NCI-H187 (cell line): ENCODE results near the gene SLC9A5.

ENCODE experiments used
- DNase-seq, 2 experiments: peaks; one replicate each; lab custom pipeline; 2025; lab: John Stamatoyannopoulos, UW

SLC9A5 gene

DNA sequence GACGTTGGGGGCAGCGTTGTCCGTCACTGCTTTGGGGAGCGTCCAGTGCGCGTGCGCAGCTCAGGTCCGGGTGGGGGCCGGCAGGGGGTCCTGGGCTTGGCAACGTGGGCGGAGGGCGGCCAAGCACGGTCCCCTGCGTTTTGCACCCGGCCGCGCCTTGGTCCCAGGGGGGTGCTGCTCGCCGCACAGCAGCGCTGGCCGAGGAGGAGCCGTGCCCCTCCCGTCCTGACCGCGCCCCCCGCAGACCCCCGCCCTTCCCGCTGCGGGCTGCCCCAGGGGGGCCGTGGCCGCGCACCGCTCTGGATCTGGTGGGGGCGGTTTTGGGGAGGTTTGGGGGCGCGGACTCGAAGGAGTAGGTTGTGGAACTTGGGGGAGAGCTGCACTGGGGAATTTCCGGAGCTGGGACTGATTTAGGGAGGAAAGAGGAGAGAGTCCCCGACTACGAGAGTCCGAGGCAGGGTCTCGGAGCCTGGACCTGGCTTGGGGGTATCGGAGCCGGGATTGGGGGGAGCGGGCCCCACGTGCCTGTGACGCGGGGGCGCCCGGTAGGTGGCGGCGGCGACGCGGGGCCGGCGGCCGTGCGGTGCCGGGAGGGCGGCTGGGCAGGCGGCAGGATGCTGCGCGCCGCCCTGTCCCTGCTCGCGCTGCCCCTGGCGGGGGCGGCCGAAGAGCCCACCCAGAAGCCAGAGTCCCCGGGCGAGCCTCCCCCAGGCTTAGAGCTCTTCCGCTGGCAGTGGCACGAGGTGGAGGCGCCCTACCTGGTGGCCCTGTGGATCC, at the start of gene SLC9A5:
Gene SLC9A5 (plus strand): TSS at position 579 of the 777 bp plus-strand sequence. CDS start 36 bp downstream, at position 615.
- DNase-seq, result no peak

DNA sequence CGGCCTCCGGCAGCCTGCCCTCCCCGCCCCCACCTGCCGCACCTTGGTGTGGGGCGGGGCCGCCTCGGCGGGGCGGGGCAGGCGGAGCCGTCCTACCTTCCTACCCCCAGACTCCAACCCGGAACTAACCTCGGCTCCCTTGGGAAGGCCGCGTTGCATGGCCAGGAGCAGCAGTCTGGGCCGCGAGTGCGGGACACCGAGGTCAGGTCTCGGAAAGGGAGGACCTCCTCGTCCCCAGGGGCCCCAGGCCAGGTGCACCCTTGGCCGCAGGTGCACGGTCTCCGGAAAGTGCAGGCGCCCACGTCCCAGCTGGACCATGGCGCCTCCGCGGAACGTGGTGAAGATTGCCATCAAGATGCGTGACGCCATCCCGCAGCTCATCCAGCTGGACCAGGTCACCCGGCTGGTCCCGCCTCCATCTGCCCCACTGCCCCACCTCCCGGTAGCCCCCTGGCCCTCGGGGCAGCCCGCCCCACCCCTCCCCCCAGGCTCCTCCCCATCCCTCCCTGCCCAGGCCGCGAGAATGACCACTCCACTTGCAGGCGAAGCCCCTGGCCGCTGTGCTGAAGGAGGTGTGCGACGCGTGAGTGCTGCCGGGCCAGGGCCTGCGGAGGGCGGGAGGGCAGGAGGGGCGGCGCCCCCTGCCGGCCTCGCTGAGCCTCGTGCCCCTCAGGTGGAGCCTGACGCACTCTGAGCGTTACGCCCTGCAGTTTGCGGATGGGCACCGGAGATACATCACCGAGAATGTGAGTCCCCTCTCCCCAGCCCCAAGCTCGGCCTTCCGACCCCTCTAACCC, 49.6 kb upstream of the SLC9A5 start, which contains the start of gene ELMO3:
Gene ELMO3 (plus strand): TSS at position 121 of the 797 bp plus-strand sequence. CDS start 196 bp downstream, at position 317.
- no peak for DNase-seq

DNA sequence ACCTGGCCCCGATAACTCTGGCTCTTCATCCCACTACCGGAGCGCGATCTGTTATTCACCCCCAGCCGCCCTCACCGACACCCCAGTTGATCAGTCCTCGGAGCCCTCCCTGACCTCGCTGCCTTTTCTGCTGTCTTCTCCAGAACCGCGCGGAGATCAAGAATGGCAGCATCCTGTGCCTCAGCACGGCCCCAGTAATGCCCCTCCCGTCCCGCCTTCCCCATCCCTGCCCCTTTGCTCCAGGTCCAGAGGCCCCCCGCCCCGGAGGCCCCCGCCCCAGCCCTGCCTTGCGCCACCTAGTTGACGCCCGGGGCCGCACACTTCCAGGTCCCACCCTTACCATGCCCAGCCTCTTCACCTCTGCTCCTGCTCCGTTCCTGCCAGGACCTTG, 49.0 kb upstream of the SLC9A5 start:
- no peak for DNase-seq

- no peak for DNase-seq
Observed at GRCh38 chr16:67200491-67200890, 48.3 kb upstream of the SLC9A5 start.

GRCh38 chr16:67201411-67202345, 47.1 kb upstream of the SLC9A5 start:
- no peak for DNase-seq

GRCh38 chr16:67202426-67202825, 46.4 kb upstream of the SLC9A5 start:
- no peak for DNase-seq

DNA sequence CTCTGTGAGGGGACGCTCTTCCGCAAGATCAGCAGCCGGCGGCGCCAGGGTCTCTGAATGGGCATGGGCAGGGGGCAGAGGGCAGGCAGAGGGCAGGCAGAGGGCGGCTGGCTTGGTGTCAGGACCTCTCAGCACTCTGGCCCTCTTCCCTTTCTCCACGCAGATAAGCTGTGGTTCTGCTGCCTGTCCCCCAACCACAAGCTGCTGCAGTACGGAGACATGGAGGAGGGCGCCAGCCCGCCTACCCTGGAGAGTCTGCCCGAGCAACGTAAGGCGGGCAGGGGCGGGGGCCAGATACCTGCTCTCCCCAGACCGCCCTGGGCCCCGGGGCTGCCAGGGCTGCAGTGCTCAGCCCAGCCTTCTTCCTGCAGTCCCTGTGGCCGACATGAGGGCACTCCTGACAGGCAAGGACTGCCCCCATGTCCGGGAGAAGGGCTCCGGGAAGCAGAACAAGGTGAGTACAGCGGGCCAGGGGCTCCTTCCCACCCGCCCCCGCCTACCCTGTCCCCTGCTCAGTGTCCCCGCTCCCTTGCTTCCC, 45.8 kb upstream of the SLC9A5 start:
- DNase-seq, result no peak

- DNase-seq, result no peak
Observed at GRCh38 chr16:67204076-67204475, 44.7 kb upstream of the SLC9A5 start.

DNA sequence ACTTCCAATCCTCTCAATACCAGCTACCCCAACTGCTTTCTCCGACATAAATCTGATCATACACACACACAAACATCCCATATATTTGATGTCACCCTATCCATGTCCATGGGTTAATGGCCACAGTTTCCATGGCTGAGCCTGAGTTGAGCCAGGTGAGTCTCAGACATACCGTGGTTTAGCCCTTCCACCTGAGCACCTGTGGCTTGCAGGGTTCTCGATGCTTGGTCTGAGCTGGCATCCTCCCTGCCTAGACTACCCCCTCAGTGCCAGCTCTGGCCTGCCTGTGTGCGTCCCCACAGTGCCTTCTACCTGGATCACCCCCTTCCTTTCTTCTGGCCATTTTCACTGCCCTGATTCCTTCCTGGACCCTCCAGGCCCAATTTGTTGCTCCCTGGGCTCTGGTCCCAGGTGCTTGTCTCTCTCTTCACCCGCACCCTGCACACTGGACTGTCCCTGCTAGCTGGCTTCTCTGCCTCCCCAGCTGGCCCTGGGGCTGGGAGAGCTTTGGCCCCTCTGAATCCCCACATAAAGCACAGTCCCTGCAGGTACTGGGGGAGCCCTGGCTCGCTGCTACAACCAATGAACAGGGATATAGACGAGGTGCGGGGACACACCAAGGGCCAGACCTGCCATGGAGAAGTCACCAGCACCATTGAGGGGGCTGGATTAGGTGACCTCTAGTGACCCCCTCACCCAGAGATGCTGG, 42.5 kb upstream of the SLC9A5 start:
- DNase-seq, result no peak

DNA sequence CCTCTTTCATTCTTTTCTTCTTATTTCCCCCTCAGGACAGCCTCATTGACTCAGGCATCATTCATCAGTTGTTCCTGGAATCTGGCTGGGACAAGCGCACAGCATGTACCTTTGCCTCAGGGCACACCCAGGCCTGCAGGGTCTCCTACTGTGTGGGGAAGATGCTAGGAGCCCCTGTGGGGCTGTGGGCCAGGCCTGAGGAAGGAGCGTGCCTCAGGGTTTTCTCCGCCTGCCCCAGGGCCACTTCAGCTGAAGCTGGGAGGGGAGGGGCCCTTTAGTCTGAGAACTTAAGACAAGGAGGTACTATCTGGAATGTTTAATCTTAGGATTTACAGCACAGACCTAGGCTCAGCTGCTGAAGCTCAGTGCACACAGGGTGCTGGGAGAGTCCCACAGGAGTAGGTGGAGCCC, 41.9 kb upstream of the SLC9A5 start:
- no peak for DNase-seq

DNA sequence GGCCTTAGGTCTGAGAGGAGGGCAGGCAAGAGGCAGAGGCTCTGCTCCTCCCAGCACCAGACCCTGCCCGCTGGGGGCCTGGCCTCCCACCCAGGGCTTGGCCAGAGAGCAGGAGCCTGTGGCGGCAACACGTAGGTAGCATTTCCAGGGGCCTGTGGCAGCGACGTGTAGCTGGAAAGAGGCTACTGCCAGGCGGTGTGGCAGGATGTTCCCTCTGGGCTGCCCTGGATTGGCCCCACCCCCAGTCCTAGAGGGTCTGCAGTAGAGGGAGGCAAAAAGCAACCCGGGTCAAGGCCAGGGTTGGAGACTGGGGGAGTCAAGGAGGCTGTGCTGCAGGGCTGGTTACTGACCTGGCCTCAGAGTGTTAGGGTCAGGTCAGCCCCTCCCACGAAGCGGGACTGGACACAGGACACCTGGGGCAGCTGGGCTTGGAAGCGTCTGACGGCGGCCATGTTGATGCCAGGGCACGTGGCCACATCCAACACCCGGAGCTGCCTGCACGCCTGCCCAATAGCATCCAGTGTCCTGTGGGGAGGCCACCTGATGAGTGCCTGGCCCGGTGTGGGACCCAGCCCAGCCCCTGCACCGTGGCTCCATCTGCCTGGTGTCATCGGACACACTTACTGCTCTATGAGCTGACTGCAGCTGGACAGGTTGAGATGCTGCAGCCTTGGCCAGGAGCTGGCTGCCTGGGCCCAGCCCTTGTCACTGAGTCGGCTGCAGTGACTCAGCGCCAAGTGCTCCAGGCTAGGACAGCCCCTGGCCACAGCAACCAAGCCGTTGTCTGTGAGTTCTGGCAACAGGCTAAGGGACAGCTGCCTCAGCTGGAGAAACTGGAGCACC, 41.3 kb upstream of the SLC9A5 start:
- DNase-seq, result no peak

DNA sequence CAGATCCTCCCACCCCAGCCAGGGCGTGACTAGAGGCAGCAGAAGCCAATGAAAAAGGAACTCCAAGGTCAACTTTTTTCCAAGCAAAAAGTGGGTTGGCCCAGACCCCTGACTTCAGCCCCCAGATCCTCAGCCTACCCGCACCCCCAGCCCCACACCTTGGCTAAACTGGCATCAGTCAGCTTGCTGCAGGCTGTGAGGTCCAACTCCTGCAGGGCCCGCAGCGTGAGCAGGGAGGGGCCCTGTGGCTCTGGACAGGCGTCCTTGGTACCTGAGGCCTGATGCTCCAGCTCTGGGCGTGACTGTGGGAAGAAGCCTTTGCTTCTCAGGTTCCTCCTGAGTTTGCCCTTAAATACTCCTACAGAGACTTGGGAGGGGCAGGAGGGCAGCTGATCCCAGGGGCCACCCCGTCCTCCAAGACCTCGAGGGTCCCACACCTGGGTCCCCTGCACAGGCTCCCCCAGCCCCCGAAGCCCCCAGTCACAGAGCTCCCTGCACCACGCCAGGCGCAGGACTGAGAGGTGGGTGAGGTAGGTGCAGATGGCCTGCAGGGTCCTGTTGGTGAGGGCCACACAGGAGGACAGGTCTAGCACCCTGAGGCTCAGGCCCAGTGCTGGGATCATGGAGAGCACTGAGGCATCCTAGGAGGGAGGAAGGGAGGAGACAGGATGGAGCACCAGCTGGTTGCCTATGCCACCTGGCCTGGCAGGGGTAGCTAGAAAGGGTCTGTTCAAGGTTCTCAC, 40.5 kb upstream of the SLC9A5 start:
- no peak for DNase-seq

DNA sequence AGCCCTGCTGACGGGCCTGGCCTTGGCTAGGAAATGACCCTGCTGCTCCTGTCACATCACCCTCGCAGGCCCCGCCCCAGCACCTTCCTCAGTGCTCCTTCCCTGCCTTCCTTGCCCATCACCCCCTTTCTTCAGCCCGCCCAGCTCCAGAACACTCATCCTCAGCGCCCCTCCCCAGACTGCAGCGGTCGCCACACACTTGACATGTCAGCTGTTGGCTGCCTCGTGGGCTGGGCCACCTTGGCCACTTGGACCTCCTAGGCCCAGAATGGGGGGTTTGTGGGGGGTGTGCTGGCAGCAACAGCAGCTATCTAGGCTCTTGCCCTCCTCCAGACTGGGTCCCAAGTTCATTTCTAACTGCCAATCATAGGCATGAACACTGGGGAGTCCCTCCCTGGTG, 39.2 kb upstream of the SLC9A5 start:
- DNase-seq, result no peak

GRCh38 chr16:67210069-67210937, 38.5 kb upstream of the SLC9A5 start:
- no peak for DNase-seq

GRCh38 chr16:67211674-67212073, 37.1 kb upstream of the SLC9A5 start:
- DNase-seq, result no peak

DNA sequence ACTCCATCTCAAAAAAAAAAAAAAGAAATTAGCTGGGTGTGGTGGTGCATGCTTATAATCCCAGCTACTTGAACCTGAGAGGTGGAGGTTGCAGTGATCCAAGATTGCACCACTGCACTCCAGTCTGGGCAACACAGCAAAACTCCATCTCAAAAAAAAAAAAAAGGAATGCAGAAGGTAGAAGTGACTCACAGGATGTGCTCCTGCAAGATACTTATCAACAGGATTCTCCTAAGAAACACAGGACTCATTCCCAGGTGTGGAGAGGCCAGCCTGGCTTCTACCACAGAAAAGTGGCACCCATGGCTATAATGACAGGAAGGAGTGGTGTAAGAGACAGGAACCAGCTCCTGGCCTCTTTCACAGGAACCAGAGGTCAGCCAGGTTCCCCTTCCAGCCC, 36.0 kb upstream of the SLC9A5 start:
- DNase-seq, result no peak

GRCh38 chr16:67213197-67214019, 35.4 kb upstream of the SLC9A5 start:
- DNase-seq, result no peak

GRCh38 chr16:67215706-67216105, 33.1 kb upstream of the SLC9A5 start:
- DNase-seq, result no peak
